LNCaP clone FGC (cell line): ENCODE results near the gene COG7.

Experiments
- DNase-seq: peaks from one replicate; pipeline ENCODE4 v3.0.0-alpha.2; 2011; ENCODE audit warnings: low read depth
- H3K4me3 ChIP-seq: 2 replicates; pipeline ENCODE4 v1.5.1; 2011; ENCODE audit warnings: mild to moderate bottlenecking, low read depth, low read length, control low read depth
- CTCF ChIP-seq: IDR thresholded peaks from 2 replicates; pipeline ENCODE4 v1.5.1; 2012; ENCODE audit warnings: mild to moderate bottlenecking; ENCODE audit not compliant: control insufficient read depth, insufficient read depth; ENCODE audit errors: extremely low read depth

COG7 gene

GRCh38 chr16:23452572-23453337 lies at the start of gene COG7:
Gene COG7 (minus strand): TSS chr16:23453189. CDS start chr16:23452994, 195 bp downstream.
- DNase-seq = peak; percentile 57
- TF ChIP-seq CTCF = no peak
- H3K4me3 ChIP-seq = peak within 1 kb of the TSS; percentile 95

- no peak for DNase-seq
- no peak overlapping the region for H3K4me3 ChIP-seq
- no peak for TF ChIP-seq CTCF
Measured at GRCh38 chr16:23502466-23502865, 49.5 kb upstream of the COG7 start.

GRCh38 chr16:23501291-23501690 lies 48.3 kb upstream of the COG7 start:
- no peak for TF ChIP-seq CTCF
- no peak for DNase-seq

GRCh38 chr16:23500862-23501225 lies 47.9 kb upstream of the COG7 start:
- H3K4me3 ChIP-seq = no peak overlapping the region
- DNase-seq = no peak
- TF ChIP-seq CTCF = no peak

More at GRCh38 chr16:23501291-23501690, 48.3 kb upstream of the COG7 start:
- no peak overlapping the region for H3K4me3 ChIP-seq

- TF ChIP-seq CTCF = no peak
- no peak overlapping the region for H3K4me3 ChIP-seq
- DNase-seq = no peak
Measured at GRCh38 chr16:23500212-23500861, 47.3 kb upstream of the COG7 start.

GRCh38 chr16:23499801-23500200 lies 46.8 kb upstream of the COG7 start:
- no peak for DNase-seq
- no peak overlapping the region for H3K4me3 ChIP-seq
- no peak for TF ChIP-seq CTCF
